Activated naive CD8-positive, alpha-beta T cell treated with anti-CD3 and anti-CD28 coated beads, Interleukin-2, amount 50 U/mL, for 16 hours (primary cell): ENCODE measurements around the gene NOX3.
"Not testable (repeated sequence)": the region's sequence is repeated elsewhere in the genome, so short reads cannot be mapped to it uniquely, and the experiment has no call there.

Source experiments
- DNase-seq: peaks from one replicate; pipeline ENCODE4 v3.0.0-alpha.2; 2020; ENCODE audit warnings: low read depth, low spot score

The NOX3 gene

GRCh38 chr6:155470979-155471616, 15.5 kb upstream of the NOX3 start:
- DNase-seq = not testable (repeated sequence)

- DNase-seq = not testable (repeated sequence)
Observed at GRCh38 chr6:155468543-155468942, 12.9 kb upstream of the NOX3 start.

- no peak for DNase-seq
Observed at GRCh38 chr6:155466539-155466938, 10.9 kb upstream of the NOX3 start.

- DNase-seq = no peak
Observed at GRCh38 chr6:155461556-155461955, 5.9 kb upstream of the NOX3 start.

GRCh38 chr6:155454471-155454870, 1.2 kb downstream of the NOX3 start:
- no peak for DNase-seq

GRCh38 chr6:155454008-155454407, 1.6 kb downstream of the NOX3 start:
- DNase-seq = no peak

DNA sequence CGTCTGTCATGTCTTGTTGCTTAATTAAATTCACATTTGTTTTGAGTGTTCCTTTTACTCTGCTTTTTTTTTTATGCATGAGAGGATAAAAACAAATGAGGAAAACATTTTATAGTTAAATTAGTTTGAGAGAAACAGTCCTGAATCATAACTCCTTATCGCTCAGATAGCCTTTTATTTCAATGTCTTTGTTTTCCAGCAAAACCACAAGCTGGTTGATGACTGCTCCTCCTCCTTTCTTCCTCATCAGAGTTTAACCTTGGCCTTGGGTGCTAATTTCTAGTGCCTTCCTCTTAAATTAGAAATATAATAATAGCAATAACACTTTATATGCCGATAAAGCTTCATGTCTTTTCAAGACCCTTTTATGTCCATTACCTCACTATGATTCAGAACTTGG, 3.1 kb downstream of the NOX3 start:
- no peak for DNase-seq

- not testable (repeated sequence) for DNase-seq
Observed at GRCh38 chr6:155451530-155451929, 4.1 kb downstream of the NOX3 start.

GRCh38 chr6:155450240-155450581, 5.4 kb downstream of the NOX3 start:
- DNase-seq = no peak

GRCh38 chr6:155449450-155450239, 6.0 kb downstream of the NOX3 start:
- no peak for DNase-seq

DNA sequence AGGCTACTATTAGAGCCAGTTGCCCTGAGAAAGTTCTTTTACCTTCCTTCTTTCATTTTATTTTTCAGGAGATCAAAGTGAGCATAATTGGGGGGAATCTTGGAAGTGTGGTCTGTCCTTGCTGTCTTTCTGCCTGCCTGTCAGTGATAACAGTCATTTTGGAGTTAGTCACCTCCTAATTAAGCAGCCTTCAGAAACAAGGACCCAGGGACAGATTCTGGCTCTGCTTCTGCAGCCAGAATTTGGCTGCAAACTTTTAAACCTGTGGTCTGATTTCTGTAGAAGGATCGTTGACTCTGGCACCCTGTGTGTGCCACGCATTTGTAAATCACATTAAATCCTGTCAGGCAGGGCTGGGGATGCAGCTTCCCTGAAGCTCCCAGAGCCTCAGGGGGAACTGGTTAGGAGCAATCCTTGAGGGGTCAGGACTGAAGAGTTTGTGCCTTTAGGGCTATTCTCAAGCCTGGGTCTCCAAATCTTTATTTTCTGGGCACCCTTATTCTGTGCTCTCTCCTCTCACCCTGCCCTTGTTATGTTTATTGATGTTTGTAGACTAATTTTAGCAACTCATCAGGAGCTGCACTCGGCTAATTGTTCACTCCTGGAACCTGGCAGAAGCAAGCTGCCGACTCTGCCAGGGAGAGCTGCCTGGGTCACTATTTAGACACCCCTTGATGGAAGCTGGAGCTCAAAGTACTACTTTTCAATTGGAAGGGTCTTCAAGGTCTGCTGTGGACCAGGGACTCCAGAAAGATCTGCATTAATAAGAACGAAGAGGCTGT, 6.8 kb downstream of the NOX3 start:
- DNase-seq = no peak

DNA sequence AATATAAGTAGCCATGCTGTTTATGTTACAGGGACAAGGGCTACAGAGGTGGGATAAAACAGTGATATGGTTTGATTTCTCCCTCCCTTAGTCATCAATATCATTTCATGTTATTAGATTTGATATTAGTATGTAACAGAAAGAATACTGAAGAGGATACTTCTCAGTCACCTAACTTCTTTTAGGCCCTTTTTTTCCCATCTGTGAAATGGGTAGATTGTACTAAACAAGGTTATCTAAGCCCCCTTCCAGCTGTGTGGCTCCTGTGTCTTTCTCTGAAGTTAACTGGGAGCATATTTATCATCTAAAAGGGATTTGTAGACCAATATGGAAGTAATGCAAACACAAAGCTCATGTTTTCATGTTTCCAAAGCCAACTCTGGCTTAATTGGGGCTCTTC, 7.7 kb downstream of the NOX3 start:
- no peak for DNase-seq

- no peak for DNase-seq
Observed at GRCh38 chr6:155444952-155445903, 10.4 kb downstream of the NOX3 start.

GRCh38 chr6:155444120-155444917, 11.3 kb downstream of the NOX3 start:
- DNase-seq = no peak

GRCh38 chr6:155443168-155443567, 12.5 kb downstream of the NOX3 start:
- DNase-seq = no peak

DNA sequence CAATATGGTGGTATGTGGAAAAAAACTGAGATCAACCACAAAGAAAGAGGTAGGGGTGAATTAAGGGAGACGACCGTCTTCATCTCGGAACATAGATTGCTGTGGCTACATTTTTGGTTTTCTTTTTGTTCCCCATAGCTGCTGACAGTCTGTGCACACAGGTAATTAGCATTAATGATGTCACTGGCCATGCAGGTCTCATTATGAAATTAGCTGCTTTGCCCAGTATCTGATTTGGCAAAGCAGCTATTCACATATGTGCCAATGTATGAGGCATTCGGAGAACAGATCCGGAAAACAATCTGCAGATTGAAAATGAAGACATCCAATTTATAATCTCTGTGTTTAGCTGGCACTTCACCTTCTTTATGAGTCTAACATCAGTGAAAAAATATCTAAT, 13.1 kb downstream of the NOX3 start:
- DNase-seq = no peak

GRCh38 chr6:155441112-155441465, 14.6 kb downstream of the NOX3 start:
- no peak for DNase-seq

GRCh38 chr6:155440398-155441111, 15.1 kb downstream of the NOX3 start:
- no peak for DNase-seq

GRCh38 chr6:155439376-155439775, 16.3 kb downstream of the NOX3 start:
- DNase-seq = no peak
